Cardiac septum (tissue), 1 donor: ENCODE results near the gene ZNF487. TPM values are rescaled to one million over a fixed set of nuclear protein-coding genes. Genes with fewer than 3 reads are reported as not detected.

ENCODE experiments used
- DNase-seq: peaks from one replicate; pipeline ENCODE4 v3.0.0-alpha.2; 2020; ENCODE audit warnings: low spot score
- intact Hi-C: fragments of 100-400 bp; cut with DNase I; formaldehyde crosslinking; loops from one replicate; pipeline ENCODE4 v1.14.0; 2022
- total RNA-seq: library from RNA; stranded (reverse); fragmentation: NEBNext Ultra II Directional; extraction: Animal tissue kit (Norgen Biotek cat#: 25700); gene quantifications from one replicate; pipeline ENCODE4 v1.2.1, GENCODE V29; 2021
- donor health status: DM: no; HTN: no; CAD: no.

The ZNF487 gene
- total RNA-seq, 1 donor from 2014 or later, result 2.7 TPM

- DNase-seq, result no peak
- intact Hi-C loops, result no loop called here
These were observed 34.2 kb downstream of the ZNF487 start for GRCh38 chr10:43471146-43471545.

- intact Hi-C loops, result no loop called here
- no peak for DNase-seq
These were observed 35.2 kb downstream of the ZNF487 start for GRCh38 chr10:43471935-43472720.

- DNase-seq, result no peak
- intact Hi-C loops, result no loop called here
These were observed 42.4 kb downstream of the ZNF487 start for GRCh38 chr10:43479275-43479674.

- intact Hi-C loops, result no loop called here
- no peak for DNase-seq
These were observed 45.6 kb downstream of the ZNF487 start for GRCh38 chr10:43482319-43483078.

- intact Hi-C loops, result no loop called here
- DNase-seq, result no peak
These were observed 54.9 kb downstream of the ZNF487 start for GRCh38 chr10:43491855-43492254.

GRCh38 chr10:43502931-43503330 lies 66.0 kb downstream of the ZNF487 start:
- DNase-seq, result no peak
- intact Hi-C loops, result no loop called here

- no peak for DNase-seq
- intact Hi-C loops, result no loop called here
These were observed 87.7 kb downstream of the ZNF487 start for GRCh38 chr10:43524434-43525247.

Other genes starting within 250 kb of the ZNF487 start
- 1.0 TPM for gene RASGEF1A, start 170.0 kb upstream of the ZNF487 start, total RNA-seq
- not detected for gene FXYD4, start 65.5 kb upstream of the ZNF487 start, total RNA-seq
- 80.8 TPM for gene HNRNPF, start 27.9 kb upstream of the ZNF487 start, total RNA-seq
- gene ZNF239, start 137.5 kb downstream of the ZNF487 start, total RNA-seq, result 1.7 TPM
- gene ZNF485, start 169.3 kb downstream of the ZNF487 start, total RNA-seq, result 1.7 TPM
- 38.1 TPM for gene ZNF32, start 211.8 kb downstream of the ZNF487 start, total RNA-seq